Non-pigmented ciliary epithelial cell (primary cell): ENCODE data around the gene TMPRSS9.

Experiments used
- DNase-seq: peaks from one replicate; pipeline ENCODE4 v3.0.0-alpha.2; 2010; ENCODE audit warnings: low read depth

TMPRSS9 gene

DNA sequence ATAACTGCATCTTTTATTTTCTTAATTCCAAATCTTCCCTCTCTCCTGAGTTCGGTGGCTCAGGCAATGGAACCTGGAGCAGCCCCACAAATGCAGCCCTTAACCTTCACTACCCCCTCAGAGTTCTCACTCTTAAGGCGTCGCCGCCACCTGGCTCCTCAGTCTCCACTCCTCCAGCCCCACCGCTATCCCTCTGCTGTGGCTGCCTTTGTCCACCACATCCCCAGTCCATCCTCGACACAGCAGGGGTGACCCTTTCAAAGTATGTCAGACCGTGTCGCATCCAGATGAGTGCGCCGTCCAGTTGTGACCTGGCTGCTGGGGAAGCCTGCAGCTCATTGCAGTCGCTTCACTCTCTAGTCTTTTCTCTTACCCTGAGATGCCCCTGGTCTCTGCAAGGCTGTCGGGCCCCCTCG lies 30.6 kb upstream of the TMPRSS9 start:
- no peak for DNase-seq

DNA sequence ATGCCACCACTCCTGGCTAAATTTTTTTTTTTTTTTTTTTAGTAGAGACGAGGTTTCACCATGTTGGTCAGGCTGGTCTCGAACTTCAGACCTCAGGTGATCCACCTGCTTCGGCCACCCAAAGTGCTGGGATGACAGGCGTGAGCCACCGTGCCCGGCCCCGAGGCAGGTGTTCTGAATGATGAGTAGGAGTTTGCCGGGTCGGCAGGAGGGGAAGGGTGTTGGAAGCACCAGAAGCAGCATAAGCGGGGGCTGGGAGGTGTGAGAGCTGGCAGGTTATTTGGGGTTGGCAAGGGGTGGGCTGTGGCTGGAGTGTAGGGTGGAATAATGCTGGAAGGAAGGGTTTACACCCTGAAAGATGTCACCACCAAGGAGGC lies 29.8 kb upstream of the TMPRSS9 start:
- no peak for DNase-seq

- DNase-seq, result no peak
Measured at GRCh38 chr19:2330632-2331284, 29.3 kb upstream of the TMPRSS9 start.

DNA sequence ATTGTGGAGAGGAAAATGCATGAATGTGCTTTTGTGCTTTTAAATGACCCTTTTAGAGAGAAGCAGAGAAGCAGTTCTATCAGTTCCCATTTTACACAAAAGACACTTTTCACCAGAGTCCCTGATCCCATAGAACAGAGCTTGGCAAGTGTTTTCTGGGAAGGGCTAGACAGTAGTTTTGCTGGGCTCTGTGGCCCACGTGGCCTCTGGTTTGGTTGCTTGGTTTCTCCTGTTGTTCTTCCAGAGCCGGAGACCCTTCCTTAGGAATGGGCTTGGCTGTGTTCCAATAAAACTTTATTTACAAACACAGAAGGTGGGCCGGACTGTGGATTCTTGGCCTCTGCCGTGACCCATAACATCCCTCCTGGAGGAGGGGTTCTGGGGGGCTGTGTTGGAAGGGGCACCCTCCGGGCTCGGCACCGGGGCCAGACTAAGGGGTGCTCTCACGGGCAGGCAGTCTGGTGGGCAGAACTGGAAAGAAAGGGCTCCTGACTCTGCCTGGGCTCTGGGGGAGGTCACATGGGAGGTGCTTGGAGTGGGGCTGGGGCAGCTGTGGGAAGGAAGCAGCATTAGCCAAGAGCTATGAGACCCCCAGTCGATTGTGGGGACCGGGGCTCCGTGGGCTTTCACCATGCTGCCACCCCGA lies 28.3 kb upstream of the TMPRSS9 start:
- no peak for DNase-seq

GRCh38 chr19:2332341-2333026 lies 27.6 kb upstream of the TMPRSS9 start:
- DNase-seq, result no peak

DNA sequence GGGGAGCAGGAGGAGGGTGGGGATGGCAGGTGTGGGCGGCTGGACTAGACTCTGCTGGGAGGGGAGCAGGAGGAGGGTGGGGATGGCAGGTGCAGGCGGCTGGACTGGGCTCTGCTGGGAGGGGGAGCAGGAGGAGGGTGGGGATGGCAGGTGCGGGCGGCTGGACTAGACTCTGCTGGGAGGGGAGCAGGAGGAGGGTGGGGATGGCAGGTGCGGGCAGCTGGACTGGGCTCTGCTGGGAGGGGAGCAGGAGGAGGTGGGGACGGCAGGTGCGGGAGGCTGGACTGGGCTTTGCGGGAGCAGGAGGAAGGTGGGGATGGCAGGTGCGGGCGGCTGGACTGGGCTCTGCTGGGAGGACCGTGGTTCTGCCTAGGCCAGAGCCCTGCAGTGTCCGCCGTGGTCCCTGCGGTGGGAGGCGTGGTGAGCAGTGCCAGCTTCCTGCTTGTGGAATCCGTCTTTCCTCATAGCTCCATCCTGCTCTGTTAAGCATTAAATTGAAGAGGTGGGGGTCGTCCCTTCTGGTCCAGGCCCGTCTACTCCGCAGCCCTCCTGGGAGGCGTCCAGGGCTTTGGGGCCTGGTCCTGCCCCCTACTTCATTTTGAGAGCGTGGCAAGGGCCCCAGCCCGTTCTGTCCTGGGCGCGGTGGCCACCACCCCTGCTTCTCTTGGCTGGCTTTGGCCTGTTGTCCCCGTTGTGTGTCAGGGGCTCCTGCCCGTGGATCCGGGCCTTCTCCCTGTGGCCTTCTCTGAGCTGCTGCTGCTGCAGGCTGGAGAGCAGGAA lies 26.8 kb upstream of the TMPRSS9 start:
- no peak for DNase-seq

GRCh38 chr19:2333807-2334211 lies 26.3 kb upstream of the TMPRSS9 start:
- no peak for DNase-seq

DNA sequence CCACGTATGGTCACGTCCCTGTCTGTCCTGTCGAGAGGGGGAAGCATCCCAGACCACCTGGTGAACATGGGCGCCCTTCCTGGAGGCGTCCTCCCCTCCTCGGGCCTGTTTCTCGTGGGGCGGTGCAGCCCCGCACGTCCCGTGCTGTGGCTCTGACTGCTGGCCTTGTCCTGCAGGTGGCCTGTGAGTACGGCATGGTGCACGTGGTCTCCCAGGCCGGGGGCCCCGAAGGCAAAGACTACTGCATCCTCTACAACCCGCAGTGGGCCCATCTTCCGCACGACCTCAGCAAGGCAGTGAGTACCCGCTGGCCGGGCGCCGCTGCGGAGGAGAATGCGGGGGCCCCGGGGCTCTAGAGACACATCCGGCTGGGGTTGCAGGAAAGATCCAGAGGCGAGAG lies 25.6 kb upstream of the TMPRSS9 start:
- no peak for DNase-seq

DNA sequence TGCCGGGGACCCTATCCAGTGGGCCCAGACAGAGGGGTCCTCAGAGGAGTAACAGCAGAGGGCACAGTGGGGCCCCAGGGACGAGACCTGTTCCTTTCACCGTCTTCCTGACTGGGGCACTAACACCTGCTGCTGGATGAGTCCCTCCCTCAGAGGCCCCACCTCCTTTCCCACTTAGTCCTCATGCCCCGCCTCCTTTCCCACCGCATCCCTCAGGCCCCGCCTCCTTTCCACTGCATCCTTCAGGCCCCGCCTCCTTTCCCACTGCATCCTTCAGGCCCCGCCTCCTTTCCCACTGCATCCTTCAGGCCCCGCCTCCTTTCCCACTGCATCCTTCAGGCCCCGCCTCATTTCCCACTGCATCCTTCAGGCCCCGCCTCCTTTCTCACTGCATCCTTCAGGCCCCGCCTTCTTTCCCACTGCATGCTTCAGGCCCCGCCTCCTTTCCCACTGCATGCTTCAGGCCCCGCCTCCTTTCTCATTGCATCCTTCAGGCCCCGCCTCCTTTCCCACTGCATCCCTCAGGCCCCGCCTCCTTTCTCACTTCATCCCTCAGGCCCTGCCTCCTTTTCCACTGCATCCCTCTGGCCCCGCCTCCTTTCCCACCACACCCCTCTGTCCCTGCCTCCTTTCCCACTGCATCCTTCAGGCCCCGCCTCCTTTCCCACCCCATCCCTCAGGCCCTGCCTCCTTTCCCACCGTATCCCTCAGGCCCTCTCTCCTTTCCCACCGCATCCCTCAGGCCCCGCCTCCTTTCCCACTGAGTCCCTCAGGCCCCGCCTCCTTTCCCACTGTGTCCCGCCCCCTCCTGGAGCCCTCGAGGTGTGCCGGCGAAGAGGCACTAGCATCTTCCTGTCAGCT lies 24.8 kb upstream of the TMPRSS9 start:
- no peak for DNase-seq

DNA sequence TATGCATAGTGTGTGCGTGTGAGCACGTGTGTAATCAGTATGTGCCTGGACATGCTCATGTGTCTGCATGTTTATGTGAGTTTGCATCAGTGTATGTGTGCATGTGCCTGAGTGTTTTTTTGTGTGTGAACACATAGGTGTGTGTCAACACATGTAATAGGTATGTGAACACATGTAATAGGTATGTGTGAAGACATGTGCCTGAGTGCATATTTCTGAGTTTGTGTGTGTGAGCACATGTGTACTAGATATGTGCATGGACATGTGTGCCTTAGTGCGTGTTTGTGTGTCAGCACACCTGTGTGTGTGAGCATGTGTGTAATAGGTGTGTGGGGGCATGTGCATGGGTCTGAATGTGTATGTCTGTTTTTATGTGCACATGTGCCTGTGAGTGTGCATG lies 24.2 kb upstream of the TMPRSS9 start:
- no peak for DNase-seq

DNA sequence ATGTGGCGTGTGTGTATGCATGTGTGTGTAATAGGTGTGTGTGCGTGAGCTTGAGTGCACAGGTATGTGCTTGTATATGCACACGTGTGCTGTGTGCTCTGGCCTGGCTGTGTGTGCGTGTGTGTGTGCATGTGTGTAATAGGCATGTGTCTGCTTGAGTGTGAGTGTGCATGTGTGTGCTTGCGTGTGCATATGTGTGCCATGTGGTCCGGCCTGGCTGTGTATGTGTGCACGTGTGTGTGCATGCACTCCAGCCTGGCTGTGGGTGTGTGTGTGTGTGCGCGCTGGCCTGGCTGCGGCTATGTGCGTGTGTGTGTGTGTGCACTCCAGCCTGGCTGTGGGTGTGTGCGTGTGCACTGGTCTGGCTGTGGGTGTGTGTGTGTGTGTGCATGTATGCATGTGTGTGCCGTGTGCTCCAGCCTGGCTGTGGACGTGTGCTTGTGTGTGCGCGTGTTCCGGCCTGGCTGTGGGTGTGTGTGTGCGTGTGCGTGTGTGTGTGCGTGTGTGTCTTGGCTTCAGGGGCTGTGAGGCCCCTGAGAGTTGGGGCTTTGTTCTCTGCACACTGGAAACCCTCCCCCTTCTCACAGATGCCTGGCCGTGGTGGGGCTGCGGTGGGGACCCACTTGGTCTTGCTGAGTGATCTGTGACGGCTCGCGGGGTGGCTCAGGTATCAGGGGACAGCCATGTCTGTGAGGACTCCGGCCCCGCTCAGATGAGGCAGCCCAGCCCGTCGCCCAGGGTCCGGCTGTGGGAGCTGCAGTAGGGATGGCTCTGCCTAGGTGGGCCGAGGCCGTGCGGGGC lies 23.3 kb upstream of the TMPRSS9 start:
- no peak for DNase-seq

GRCh38 chr19:2337329-2337707 lies 22.7 kb upstream of the TMPRSS9 start:
- peak; percentile 37 for DNase-seq

DNA sequence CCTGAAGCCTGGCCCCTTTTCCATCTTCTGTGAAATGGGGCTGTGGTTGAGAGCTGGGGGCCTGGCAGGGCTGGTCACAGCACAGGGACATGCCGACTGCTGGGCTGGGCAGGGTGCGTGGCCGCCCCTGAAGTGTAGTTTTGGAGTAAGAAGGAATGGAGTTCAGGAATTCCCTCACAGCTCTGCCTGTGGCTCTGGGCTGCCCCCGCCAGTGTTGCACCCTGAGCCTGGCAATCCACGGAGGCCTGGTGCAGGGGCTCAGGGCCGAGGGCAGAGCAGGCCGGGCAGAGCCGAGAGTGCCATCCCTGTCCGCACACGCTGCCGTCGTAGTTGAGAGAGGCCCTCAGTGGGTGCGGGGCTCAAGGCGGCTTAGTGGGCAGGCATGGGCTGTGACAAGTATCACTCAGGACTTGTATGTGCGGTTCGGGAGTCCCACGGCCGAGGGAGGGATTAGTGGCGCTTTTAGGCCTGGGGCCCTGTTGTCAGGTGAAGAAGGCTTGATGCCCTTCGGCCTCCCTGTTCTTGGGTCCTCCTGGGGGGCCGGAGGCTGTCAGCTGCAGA lies 21.9 kb upstream of the TMPRSS9 start:
- DNase-seq, result no peak

GRCh38 chr19:2338751-2339643 lies 21.1 kb upstream of the TMPRSS9 start:
- DNase-seq, result no peak

DNA sequence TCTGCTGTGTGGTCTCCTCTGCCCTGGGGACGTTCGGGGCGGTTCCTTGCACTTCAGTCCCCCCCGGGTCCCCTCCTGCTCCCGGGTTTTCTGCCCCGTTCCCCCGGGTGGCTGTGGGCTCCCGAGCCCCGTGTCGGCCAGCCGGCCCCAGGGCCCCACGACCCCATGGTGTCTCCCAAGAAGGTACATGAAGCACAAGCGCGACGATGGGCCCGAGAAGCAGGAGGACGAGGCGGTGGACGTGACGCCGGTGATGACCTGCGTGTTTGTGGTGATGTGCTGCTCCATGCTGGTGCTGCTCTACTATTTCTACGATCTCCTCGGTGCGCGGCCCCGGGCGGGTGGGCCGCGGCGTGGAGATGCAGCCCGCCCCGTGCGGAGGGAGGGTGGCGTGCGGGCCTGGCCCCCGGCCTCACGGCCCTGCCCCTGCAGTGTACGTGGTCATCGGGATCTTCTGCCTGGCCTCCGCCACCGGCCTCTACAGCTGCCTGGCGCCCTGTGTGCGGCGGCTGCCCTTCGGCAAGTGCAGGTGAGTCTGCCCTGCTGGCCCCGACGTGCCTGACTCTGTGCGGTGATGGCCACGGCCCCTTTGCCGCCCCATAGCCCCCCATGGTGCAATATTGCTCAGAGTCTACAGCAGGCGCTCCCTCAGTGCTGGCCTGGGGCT lies 20.3 kb upstream of the TMPRSS9 start:
- DNase-seq, result no peak

DNA sequence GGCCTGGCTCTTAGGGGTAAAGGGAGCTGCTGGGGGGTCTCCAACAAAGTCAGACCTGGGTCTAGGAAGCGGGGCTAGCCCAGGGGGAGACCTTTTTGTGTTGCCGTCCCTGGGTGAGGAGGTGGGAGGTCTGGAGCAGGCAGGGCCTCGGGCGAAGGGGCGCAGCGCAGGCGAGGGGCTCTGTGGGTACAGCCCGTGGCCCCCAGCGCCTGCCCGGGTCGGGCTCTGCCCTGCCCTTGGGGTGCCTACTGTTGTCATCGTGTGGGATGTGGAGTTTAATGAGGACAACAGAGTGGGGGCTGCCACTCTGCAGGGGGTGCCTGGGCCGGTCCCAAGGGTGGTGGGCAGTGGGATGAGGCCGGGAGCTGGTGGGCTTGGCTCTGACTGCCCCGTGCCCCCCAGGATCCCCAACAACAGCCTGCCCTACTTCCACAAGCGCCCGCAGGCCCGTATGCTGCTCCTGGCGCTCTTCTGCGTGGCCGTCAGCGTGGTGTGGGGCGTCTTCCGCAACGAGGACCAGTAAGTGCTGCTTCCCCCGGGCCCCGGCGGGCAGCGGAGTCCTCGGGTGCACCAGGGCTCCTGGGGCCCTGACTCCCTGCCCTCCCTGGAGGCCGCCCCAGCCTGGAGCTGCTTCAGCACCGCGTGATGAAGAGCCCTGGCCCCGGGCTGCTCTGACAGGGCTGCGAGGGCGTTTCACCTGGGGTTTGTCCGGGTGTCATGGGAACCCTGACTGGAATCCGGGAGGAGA lies 19.4 kb upstream of the TMPRSS9 start:
- no peak for DNase-seq

GRCh38 chr19:2341244-2341751 lies 18.8 kb upstream of the TMPRSS9 start:
- no peak for DNase-seq

- DNase-seq, result no peak
Measured at GRCh38 chr19:2341982-2342381, 18.1 kb upstream of the TMPRSS9 start.
